ENCODE data around the gene LYPD6.

- TF ChIP-seq CTCF (IDR thresholded peaks at IDR 0.05) (no peak), POLR2A (IDR thresholded peaks at IDR 0.05) (no peak)
These were observed 38.5 kb upstream of the LYPD6 start for GRCh38 chr2:149291881-149292280.
